OCI-LY1 (cell line): ENCODE results near the gene TMEM45A.

ENCODE experiments used
- H2AFZ ChIP-seq: fragments of 200-600 bp; sonication (generic), shearing (Covaris generic); 2 replicates; pipeline ENCODE4 v1.6.0; 2014; ENCODE audit warnings: antibody characterized with exemption, mild to moderate bottlenecking, low read length
- H3F3A ChIP-seq: fragments of 200-600 bp; sonication (generic), shearing (Covaris generic); 2 replicates; pipeline ENCODE4 v1.6.0; 2014; ENCODE audit warnings: mild to moderate bottlenecking, antibody characterized with exemption, low read length, moderate library complexity; ENCODE audit not compliant: insufficient read depth
- H3K27ac ChIP-seq: fragments of 200-600 bp; sonication (generic); 2 replicates; pipeline ENCODE4 v1.5.1; 2014; ENCODE audit warnings: low read length, mixed run types, mild to moderate bottlenecking, low read depth; ENCODE audit not compliant: poor library complexity, severe bottlenecking
- H3K27me3 ChIP-seq: fragments of 200-600 bp; sonication (generic); 2 replicates; pipeline ENCODE4 v1.6.0; 2014; ENCODE audit warnings: antibody characterized with exemption, mild to moderate bottlenecking, low read length, moderate library complexity; ENCODE audit not compliant: insufficient read depth
- H3K36me3 ChIP-seq: fragments of 200-600 bp; sonication (generic); 2 replicates; pipeline ENCODE4 v1.6.1; 2014; ENCODE audit warnings: mild to moderate bottlenecking, antibody characterized with exemption, low read length, moderate library complexity, mixed read lengths; ENCODE audit not compliant: insufficient read depth
- H3K4me1 ChIP-seq: fragments of 200-600 bp; sonication (generic); 2 replicates; pipeline ENCODE4 v1.5.1; 2014; ENCODE audit warnings: mild to moderate bottlenecking, low read length, moderate library complexity; ENCODE audit not compliant: insufficient read depth, severe bottlenecking
- H3K4me2 ChIP-seq: fragments of 200-600 bp; sonication (generic), shearing (Covaris generic); 2 replicates; pipeline ENCODE4 v1.6.1; 2014; ENCODE audit warnings: low read length
- H3K4me3 ChIP-seq: fragments of 200-600 bp; sonication (generic); 2 replicates; pipeline ENCODE4 v1.5.1; 2014; ENCODE audit warnings: low read length, low read depth, mild to moderate bottlenecking, mixed read lengths; ENCODE audit not compliant: poor library complexity, severe bottlenecking
- H3K79me2 ChIP-seq: fragments of 200-600 bp; shearing (Covaris generic); 2 replicates; pipeline ENCODE4 v1.6.1; 2016; ENCODE audit warnings: mixed run types, low read length, mixed read lengths; ENCODE audit not compliant: insufficient read depth
- H3K9ac ChIP-seq: fragments of 200-600 bp; sonication (generic), shearing (Covaris generic); 2 replicates; pipeline ENCODE4 v1.6.1; 2014; ENCODE audit warnings: mild to moderate bottlenecking, low read length, mixed read lengths
- H3K9me2 ChIP-seq: fragments of 200-600 bp; sonication (generic), shearing (Covaris generic); 2 replicates; pipeline ENCODE4 v1.6.1; 2014; ENCODE audit warnings: low read depth, mild to moderate bottlenecking, low read length, mixed read lengths
- H3K9me3 ChIP-seq: fragments of 200-600 bp; shearing (Covaris generic); 2 replicates; pipeline ENCODE4 v1.6.1; 2014; ENCODE audit warnings: low read length, mixed read lengths
- H4K20me1 ChIP-seq: fragments of 200-600 bp; sonication (generic), shearing (Covaris generic); 2 replicates; pipeline ENCODE4 v1.6.0; 2016; ENCODE audit warnings: mild to moderate bottlenecking, low read length; ENCODE audit not compliant: insufficient read depth
- EZH2 ChIP-seq: fragments of 200-600 bp; sonication (generic), shearing (Covaris generic); IDR thresholded peaks from 2 replicates; pipeline ENCODE4 v1.8.0; 2017; ENCODE audit warnings: borderline replicate concordance, mixed run types, mild to moderate bottlenecking, antibody characterized with exemption, low read length, moderate library complexity, mixed read lengths

The TMEM45A gene

GRCh38 chr3:100621251-100621650, 128.8 kb downstream of the TMEM45A start:
- H3K27ac ChIP-seq, result no peak overlapping the region
- no peaks in the 10 kb centered on the region for H3K36me3 ChIP-seq
- TF ChIP-seq EZH2, result no peak
- no peaks in the 10 kb centered on the region for H3K4me1 ChIP-seq
- no peak overlapping the region for H2AFZ ChIP-seq
- no peaks in the 10 kb centered on the region for H3K79me2 ChIP-seq
- H3K27me3 ChIP-seq, result no peaks in the 10 kb centered on the region
- no peaks in the 10 kb centered on the region for H3K9me2 ChIP-seq
- H3K9ac ChIP-seq, result no peak overlapping the region
- no peaks in the 10 kb centered on the region for H3F3A ChIP-seq
- H4K20me1 ChIP-seq, result no peaks in the 10 kb centered on the region
- H3K9me3 ChIP-seq, result no peaks in the 10 kb centered on the region
- H3K4me3 ChIP-seq, result no peak overlapping the region
- no peak overlapping the region for H3K4me2 ChIP-seq
